Upper lobe of left lung (tissue), 6 donors: ENCODE results near the gene EIF5A. TPM values are rescaled to one million over a fixed set of nuclear protein-coding genes. Genes with fewer than 3 reads are reported as not detected.

Experiments
- ATAC-seq, 2 donors: fragments of 200-7000 bp; cut with Tn5 transposase; one replicate each; pipeline ENCODE4 v1.9.1; 2022; ENCODE audit warnings: mild to moderate bottlenecking in 2 of 2, moderate library complexity in 2 of 2; ENCODE audit not compliant: low FRiP score in 2 of 2
- DNase-seq, 2 donors: peaks; one replicate each; pipeline ENCODE4 v3.0.0-alpha.2; 2019 to 2020
- H3K27ac ChIP-seq, 4 donors: fragments of 200-600 bp; sonication (generic); one replicate each; pipeline ENCODE4 v1.5.1; 2016 to 2019
- H3K27me3 ChIP-seq, 4 donors: fragments of 200-600 bp; sonication (generic); one replicate each; pipeline ENCODE4 v1.5.1; 2017 to 2019
- H3K36me3 ChIP-seq, 4 donors: fragments of 200-600 bp; sonication (generic); one replicate each; pipeline ENCODE4 v1.5.1; 2016 to 2019
- H3K4me1 ChIP-seq, 4 donors: fragments of 200-600 bp; sonication (generic); one replicate each; pipeline ENCODE4 v1.5.1; 2018 to 2019
- H3K4me3 ChIP-seq, 4 donors: fragments of 200-600 bp; sonication (generic); one replicate each; pipeline ENCODE4 v1.5.1; 2017 to 2019; ENCODE audit warnings: mild to moderate bottlenecking in 2 of 4, moderate library complexity in 1 of 4
- H3K9me3 ChIP-seq, 4 donors: fragments of 200-600 bp; sonication (generic); one replicate each; pipeline ENCODE4 v1.5.1; 2018 to 2019
- CTCF ChIP-seq, 6 experiments: fragments of 450-650 bp in 4 of 6; fragments of 200-600 bp in 2 of 6; sonication (generic) in 2 of 6; IDR thresholded peaks; one replicate each; pipeline ENCODE4 v1.5.1; 2016 to 2019; ENCODE audit warnings: antibody characterized with exemption in 6 of 6
- EP300 ChIP-seq, 4 donors: sonication (generic); formaldehyde crosslinking; IDR thresholded peaks; one replicate each; pipeline ENCODE4 v1.5.1; 2017; ENCODE audit warnings: antibody characterized with exemption in 4 of 4, control low read depth in 2 of 4
- POLR2A ChIP-seq, 4 donors: fragments of 450-650 bp; IDR thresholded peaks; one replicate each; pipeline ENCODE4 v1.5.1; 2016 to 2017; ENCODE audit warnings: antibody characterized with exemption in 4 of 4, mild to moderate bottlenecking in 2 of 4
- POLR2AphosphoS5 ChIP-seq, 2 donors: sonication (generic); formaldehyde crosslinking; IDR thresholded peaks; one replicate each; pipeline ENCODE4 v1.5.1; 2017; ENCODE audit warnings: antibody characterized with exemption in 2 of 2
- WGBS, 2 donors: methylation state at CpG; one replicate each; pipeline ENCODE4 v1.1.5; 2017 to 2018; 5-methylcytosine and 5-hydroxymethylcytosine counted together
- total RNA-seq, 6 donors: library from RNA; depleted of rRNA in 4 of 6; stranded (reverse); fragments of >200 nt in 4 of 6; gene quantifications; one replicate each; pipeline versions ENCODE4 v1.1.0 to v1.2.1, GENCODE V29; 2016 to 2021
- donor health status: DM: no; HTN: no; CAD: no; lungs with moderate emphysema.
- donor health status: DM: no; HTN: yes; CAD: no; lungs with severe emphysema.

EIF5A gene
- total RNA-seq, 6 donors from 2014 or later, result 84.9 to 303 (median 207) TPM

- WGBS, 2 donors, result 70 to 100% methylated on average over 2 of the region's 2 CpGs
- Histone ChIP-seq H3K27ac (no peak overlapping the region), H3K27me3 (no peaks in the 10 kb centered on the region), H3K4me3 (no peak overlapping the region), H3K36me3 (peaks cover 0 to 6% (median 0%) of the 10 kb centered on the region in 4 donors), H3K9me3 (no peaks in the 10 kb centered on the region), H3K4me1 (peaks cover 0 to 3% (median 0%) of the 10 kb centered on the region in 4 donors)
- TF ChIP-seq POLR2A (IDR thresholded peaks at IDR 0.05) (no peak), POLR2AphosphoS5 (IDR thresholded peaks at IDR 0.05) (no peak), CTCF (IDR thresholded peaks at IDR 0.05) (no peak), EP300 (IDR thresholded peaks at IDR 0.05) (no peak)
- ATAC-seq (no peak), DNase-seq (no peak)
Observed at GRCh38 chr17:7340179-7340578, 32.8 kb downstream of the EIF5A start.

- 78 to 93% methylated on average over 9 to 10 of the region's 13 CpGs for WGBS, 2 donors
- Histone ChIP-seq H3K27me3 (no peaks in the 10 kb centered on the region), H3K4me1 (no peaks in the 10 kb centered on the region), H3K9me3 (no peaks in the 10 kb centered on the region), H3K36me3 (peaks cover 0 to 6% (median 0%) of the 10 kb centered on the region in 4 donors), H3K27ac (no peak overlapping the region), H3K4me3 (no peak overlapping the region)
- no peak for ATAC-seq
- TF ChIP-seq POLR2A (IDR thresholded peaks at IDR 0.05), result no peak
- no peak for DNase-seq
Observed at GRCh38 chr17:7341842-7342241, 34.4 kb downstream of the EIF5A start.

GRCh38 chr17:7343250-7343649 is 35.8 kb downstream of the EIF5A start:
- peaks cover 0 to 9% (median 0%) of the 10 kb centered on the region in 4 donors for H3K36me3 ChIP-seq
- DNase-seq (no peak), ATAC-seq (no peak)
- H3K27ac ChIP-seq, result no peak overlapping the region
- H3K27me3 ChIP-seq, result no peaks in the 10 kb centered on the region
- no peak for TF ChIP-seq EP300 (IDR thresholded peaks at IDR 0.05)
- TF ChIP-seq POLR2AphosphoS5 (IDR thresholded peaks at IDR 0.05), result no peak
- no peaks in the 10 kb centered on the region for H3K4me1 ChIP-seq
- no peaks in the 10 kb centered on the region for H3K9me3 ChIP-seq
- no peak overlapping the region for H3K4me3 ChIP-seq
- 50 to 82% methylated on average over 3 to 15 of the region's 15 CpGs for WGBS, 2 donors

- Histone ChIP-seq H3K27ac (no peak overlapping the region), H3K36me3 (peaks cover 0 to 9% (median 0%) of the 10 kb centered on the region in 4 donors), H3K4me1 (peaks cover 18 to 25% (median 23%) of the 10 kb centered on the region in 4 donors), H3K4me3 (no peak overlapping the region), H3K9me3 (no peaks in the 10 kb centered on the region), H3K27me3 (no peaks in the 10 kb centered on the region)
- 78 to 83% methylated on average over 18 of the region's 18 CpGs for whole genome bisulfite sequencing, 2 donors
- DNase-seq, result peak in 1 of 2 donors; percentile 72
- TF ChIP-seq EP300 (IDR thresholded peaks at IDR 0.05), result no peak
- no peak for ATAC-seq
Observed at GRCh38 chr17:7346761-7347614, 39.6 kb downstream of the EIF5A start.

GRCh38 chr17:7347630-7348477 is 40.4 kb downstream of the EIF5A start:
- Histone ChIP-seq H3K4me1 (peaks cover 24 to 31% (median 29%) of the 10 kb centered on the region in 4 donors), H3K9me3 (no peaks in the 10 kb centered on the region), H3K27me3 (no peaks in the 10 kb centered on the region), H3K36me3 (peaks cover 0 to 9% (median 0%) of the 10 kb centered on the region in 4 donors), H3K4me3 (no peak overlapping the region), H3K27ac (no peak overlapping the region)
- TF ChIP-seq POLR2A (IDR thresholded peaks at IDR 0.05) (no peak), POLR2AphosphoS5 (IDR thresholded peaks at IDR 0.05) (no peak), CTCF (IDR thresholded peaks at IDR 0.05) (no peak), EP300 (IDR thresholded peaks at IDR 0.05) (no peak)
- WGBS, 2 donors, result 63 to 73% methylated on average over 10 to 19 of the region's 19 CpGs
- DNase-seq (peak in 1 of 2 donors; percentile 64), ATAC-seq (no peak)
